ENCODE results near the gene MEGF10.

Gene MEGF10

DNA sequence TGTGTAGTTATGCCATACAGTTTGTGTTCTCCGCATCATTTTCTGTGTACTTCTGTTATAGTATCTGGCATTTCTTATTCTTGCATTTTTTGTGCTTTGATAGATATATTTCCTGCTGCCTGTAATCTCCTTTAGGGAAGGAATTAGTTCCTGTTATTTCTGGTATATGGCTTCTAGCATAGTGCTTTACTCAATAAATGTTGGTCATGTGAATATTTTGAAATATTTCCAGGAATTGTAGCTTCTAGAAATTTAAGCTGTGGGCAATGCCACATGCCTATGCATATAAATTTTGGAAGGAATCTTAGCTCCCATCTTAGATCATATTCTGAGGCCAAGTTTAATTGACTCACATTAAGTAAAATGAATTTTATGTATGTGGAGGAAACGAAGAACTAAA is 215.3 kb downstream of the MEGF10 start:
- TF ChIP-seq, protein P1, sequence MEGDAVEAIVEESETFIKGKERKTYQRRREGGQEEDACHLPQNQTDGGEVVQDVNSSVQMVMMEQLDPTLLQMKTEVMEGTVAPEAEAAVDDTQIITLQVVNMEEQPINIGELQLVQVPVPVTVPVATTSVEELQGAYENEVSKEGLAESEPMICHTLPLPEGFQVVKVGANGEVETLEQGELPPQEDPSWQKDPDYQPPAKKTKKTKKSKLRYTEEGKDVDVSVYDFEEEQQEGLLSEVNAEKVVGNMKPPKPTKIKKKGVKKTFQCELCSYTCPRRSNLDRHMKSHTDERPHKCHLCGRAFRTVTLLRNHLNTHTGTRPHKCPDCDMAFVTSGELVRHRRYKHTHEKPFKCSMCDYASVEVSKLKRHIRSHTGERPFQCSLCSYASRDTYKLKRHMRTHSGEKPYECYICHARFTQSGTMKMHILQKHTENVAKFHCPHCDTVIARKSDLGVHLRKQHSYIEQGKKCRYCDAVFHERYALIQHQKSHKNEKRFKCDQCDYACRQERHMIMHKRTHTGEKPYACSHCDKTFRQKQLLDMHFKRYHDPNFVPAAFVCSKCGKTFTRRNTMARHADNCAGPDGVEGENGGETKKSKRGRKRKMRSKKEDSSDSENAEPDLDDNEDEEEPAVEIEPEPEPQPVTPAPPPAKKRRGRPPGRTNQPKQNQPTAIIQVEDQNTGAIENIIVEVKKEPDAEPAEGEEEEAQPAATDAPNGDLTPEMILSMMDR (conservative IDR thresholded peaks at IDR 0.05; ENCODE audit: low read depth, low read length) = no peak

DNA sequence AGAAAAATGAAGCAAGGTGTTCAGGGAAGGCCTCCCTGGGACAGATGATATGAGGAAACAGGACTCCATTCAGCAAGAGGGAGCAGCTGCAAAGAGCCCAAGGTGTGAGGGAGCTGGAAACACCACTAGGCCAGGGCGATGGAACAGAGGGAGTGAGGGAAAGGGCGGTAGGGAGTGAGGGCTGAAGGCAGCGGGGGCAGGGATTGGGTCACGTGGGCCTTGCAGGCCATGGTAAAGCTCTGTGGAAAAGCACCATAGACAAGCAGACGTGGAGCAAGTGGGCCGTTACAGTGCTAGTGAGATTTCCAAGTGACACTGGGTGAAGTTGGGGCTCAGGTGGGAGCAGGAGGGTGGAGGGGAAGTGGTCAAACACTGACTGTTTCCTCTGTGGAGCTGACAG is 216.0 kb downstream of the MEGF10 start:
- H3K4me3 ChIP-seq (ENCODE audit: low read depth, low read length) = no peak overlapping the region
- DNase-seq (ENCODE audit: low read depth) = no peak
- TF ChIP-seq, protein P1 (conservative IDR thresholded peaks at IDR 0.05; ENCODE audit: low read depth, low read length) = no peak

More for the DNA sequence above, 215.3 kb downstream of the MEGF10 start:
- DNase-seq (ENCODE audit: low read depth) = no peak
- no peak overlapping the region for H3K4me3 ChIP-seq (ENCODE audit: low read depth, low read length)

DNA sequence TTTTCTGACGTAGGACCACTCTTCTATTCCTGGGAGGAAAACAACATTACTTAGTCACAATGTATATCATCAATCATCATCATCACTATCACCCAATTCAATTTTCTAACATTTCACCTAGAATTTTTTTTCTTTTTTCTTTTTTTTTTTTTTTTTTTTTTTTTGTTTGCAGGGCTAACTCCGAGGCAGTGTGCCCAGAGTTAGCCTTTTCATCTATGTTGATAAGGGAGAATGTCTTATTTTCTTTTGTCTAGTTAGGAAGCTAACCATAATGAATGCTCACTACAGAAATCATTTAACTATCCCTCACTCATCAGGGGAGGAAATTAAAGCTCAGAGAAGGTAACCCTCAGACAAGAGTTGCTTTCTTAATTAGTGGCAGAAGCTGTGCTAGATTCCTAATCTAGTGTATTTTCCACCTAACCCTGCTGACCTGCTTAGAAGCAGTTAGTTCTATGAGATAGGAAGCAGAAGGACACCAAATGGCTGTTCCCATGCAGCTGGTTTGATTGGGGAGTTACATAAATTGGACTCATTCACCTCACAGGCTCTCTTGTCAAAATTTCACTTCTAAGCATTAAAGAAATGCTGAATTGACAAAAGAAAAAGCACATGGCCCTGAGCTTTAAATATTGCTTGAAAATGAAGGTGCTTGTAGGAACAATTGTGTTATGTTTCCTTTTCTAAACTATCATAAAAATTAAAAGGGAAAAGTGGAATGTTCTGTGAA is 218.2 kb downstream of the MEGF10 start:
- TF ChIP-seq, protein P1 (conservative IDR thresholded peaks at IDR 0.05; ENCODE audit: low read depth, low read length) = no peak
- no peak for DNase-seq (ENCODE audit: low read depth)
- no peak overlapping the region for H3K4me3 ChIP-seq (ENCODE audit: low read depth, low read length)

Measured in choroid plexus epithelial cell (primary cell).